ENCODE measurements around the gene TMEM273. TPM values are rescaled to one million over a fixed set of nuclear protein-coding genes. Genes with fewer than 3 reads are reported as not detected.

Gene TMEM273
- polyA plus RNA-seq, 12 donors: 4.7 to 10.2 (median 6.6) TPM; not detected in 1

DNA sequence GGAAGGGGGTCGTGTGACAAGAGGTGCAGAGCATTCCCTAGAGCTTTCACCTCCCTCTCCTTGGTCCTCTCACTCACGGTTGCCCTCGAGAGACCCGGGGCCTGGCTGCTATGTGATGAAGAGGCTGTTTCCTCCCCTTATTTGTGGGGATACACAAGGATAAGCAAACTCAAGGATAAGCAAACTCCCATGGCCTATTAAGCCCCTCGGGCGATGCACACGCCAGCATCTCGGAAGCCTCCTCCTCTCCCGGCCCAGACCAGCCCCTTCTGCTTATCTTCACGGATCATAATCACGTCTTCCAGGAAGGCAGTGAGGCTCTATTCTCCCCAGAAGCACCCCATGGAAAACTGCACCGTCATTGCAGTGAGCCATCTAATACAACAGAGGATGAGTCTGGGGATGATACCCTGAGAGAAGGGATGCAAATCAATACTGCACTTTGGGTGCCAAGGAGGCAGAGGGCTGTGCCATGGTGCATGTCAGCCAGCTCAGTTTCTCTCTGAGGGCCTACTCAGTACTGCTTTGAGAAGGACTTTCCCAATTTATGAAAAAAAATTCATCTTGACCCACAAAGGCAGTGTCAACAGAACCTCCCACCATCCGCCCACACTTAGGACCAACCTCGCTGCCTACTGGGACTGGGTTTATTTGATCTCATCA lies 22.2 kb downstream of the TMEM273 start:
- no peak for DNase-seq

DNA sequence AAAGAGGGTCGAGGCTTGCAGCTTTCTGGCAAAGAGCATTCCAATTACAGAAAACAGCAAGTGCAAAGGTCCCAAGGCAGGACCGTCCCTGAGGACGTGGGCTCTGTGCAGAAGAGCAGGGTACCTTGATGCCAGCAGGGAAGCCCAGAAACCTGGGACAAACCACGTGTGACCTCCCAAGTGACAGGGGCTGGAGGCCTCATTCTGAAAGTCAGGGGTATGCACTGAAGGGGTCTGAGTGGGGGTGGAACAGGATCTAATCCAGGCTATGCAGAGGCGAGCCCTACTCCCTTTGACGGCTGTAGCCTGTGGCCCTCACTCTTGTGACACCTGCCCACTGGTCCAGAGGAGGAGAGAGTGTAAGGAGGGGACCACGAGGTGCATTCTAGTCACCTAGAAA lies 22.9 kb downstream of the TMEM273 start:
- DNase-seq: no peak

DNA sequence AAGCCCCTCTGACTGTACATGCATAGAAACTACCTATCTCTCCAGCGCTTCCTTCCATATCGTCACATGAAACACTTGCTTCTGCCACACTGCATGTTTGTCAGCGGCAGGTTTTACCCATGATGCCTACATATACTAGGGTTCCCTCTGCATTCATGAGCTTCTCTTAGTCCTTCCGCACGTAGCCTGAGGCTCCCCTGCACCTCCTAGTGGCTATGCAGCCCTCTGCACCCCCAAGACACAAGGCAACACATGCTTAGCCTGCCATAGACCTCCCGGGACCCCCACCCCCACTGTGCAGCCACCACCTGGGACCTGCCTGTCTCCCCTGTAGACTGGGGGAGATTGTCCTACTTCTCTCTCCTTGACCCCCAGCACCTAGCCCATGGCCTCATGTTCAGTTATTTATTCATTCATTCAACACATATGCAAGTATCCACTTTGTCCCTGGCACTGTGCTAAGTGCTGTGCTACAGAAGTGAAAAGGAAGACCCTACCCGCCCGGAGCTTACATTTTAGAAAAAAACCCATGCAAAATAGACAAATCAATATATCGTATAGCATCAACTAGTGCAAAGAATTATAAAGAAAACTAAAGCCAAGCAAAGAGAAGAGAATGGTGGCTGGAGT lies 23.5 kb downstream of the TMEM273 start:
- DNase-seq: no peak

DNA sequence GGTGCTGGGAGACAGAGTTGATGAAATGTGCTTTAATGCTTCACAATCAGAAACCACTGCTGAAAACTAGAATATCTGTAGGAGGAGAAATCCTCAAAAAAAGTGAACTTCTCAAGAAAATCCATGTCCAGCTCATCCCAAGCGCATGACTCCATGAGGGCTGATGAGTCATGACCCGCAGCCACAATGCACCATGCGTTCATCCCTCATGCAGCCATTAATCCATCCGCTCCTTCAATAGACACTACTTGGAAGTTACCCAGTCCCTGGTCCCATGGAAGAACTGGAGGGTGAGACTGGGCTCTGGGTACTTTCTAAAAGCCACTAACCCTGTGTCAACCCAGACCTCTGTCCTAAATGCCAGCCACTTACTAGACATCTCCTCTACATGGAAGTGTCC lies 24.4 kb downstream of the TMEM273 start:
- DNase-seq: no peak

DNA sequence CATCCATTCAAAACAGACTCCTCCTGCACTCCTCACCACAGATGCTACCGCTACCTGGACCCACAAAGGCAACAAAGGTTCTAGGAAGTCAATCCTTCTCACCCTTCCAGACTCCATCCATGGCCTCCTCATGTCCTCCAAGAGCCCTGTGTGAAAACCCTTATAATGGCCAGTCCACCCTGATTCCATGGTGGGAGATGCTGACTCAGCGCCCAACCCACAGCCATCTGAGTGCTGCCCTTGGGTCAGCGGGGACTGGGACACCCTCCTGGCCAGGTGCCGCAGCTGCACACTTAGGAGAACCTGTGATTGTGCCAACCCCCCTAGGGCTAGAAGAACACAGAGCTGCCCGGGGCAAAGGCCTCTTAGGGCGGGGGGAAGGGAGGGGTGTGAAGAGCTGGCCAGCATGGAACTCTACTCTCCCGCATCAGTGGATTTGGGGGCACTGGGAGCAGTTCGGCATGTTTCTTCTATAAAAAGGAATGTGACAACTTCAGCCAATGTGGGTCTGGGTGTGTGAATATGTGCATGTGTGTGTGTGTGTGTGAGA lies 25.4 kb downstream of the TMEM273 start:
- no peak for DNase-seq

DNA sequence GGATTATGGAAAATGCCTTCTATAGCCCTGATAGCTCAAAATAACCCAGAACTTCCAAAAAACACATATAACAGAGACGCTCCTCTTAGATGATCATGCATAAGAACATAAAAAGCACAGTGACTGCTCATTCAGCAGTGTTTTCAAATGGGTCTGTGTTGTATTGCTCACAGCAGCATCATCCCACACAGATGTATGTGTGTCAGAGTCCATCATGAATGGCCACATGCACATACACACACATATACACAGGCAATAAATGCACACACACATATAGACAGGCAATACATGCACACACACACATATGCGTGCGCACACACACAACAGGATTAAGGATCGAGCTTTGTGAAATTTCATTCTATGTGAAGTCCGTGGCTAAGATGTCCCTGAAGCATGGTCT lies 26.1 kb downstream of the TMEM273 start:
- DNase-seq: no peak

DNA sequence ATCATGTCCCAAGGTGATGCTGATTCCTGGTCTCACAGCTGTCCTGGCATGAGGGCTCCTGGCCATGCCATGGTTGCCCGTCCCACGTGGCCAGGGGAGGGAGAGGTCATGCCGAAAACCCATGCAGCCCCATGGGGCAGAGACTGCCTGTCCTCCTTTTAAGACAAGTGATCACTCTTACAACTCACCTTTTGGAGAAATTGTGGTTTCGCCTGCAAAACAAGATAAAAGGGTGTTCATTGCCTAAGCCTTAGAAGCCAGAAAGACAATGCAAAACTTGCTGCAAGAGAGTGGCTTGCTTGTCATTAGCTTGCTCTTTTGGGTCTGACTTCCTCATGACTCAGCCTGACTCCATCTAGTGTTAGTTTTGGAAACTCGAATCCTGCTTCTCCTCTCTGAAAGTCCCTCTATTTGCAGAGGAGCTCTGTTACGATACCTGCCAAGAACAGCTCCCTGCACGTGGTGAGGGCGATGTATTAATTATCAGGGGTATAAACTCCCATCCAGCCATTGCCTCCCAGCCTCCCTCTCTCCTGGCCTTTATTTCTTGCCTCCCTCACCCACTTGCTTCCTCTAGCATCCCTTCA lies 26.7 kb downstream of the TMEM273 start:
- peak; percentile 51 for DNase-seq

DNA sequence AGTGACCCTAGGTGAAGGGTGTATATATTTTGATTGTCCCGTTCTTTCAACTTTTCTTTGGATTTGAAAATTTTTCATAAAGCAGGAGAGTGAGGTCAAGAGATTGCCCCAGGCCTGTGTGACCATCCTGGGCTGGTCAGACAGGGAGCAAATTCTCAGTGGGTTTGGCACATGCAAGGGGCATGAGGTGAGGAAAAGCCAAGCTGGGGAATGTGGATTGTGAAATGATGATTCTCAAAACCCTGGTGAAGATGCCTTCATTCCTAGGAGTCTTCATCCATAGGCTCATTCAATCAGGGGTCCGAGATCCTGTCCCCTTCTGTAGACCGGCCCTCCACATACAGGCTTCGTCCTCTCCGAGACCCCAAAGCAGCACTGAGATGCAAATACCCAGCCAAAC lies 27.4 kb downstream of the TMEM273 start:
- DNase-seq: no peak

DNA sequence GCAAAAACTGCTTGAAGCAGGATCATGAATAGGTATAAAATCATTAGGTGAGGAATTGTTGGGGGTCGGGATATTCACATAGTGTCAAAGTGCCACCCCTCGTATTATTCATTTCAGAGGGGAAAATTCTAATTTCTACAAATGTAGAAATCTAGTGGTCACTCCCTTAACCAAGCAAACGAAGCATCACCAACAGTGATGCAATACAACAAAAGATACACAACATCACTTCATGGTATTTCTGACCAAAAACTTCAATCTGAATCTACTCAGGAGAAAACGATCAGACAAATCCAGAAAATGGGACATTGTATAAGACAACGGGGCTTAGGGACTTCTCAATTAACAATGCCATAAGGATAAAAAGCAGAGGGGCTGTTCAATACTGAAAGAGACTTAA lies 28.1 kb downstream of the TMEM273 start:
- DNase-seq: no peak

DNA sequence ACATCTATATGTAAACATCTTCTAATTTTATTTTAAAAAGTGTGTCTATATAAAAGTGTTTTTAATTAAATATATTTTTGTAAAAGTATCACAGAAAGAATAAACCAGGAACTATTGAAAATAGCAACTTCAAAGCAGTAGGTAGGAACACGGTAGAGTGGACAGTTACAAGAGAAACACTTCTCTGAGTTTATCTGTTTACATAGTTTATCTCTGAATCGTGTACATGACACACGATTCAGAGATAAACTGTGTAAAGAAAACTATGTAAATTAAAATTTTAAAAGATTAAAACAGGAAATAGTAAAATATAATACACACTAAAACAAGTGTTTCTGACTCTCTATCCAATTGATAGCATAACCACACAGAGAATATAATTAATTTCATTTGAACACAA lies 29.3 kb downstream of the TMEM273 start:
- DNase-seq: no peak

DNA sequence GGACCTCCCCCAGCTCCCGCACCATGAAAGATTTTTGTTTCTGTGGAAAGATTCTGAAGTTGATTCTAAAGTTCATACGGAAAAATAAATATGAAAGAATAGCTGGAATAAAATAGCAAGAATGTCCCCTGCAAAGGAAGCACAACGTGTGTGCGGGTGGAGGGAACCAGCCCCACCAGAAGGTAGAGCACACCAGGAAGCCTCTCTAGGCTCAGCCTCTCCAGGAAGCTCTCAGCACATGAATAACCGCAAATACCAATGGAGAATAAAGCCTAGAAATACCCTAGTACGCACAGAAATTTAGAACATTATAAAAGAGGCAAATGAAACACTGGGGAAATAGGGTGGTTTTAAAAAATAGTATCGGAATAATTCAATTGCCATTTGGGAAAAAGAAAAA lies 29.8 kb downstream of the TMEM273 start:
- no peak for DNase-seq

DNA sequence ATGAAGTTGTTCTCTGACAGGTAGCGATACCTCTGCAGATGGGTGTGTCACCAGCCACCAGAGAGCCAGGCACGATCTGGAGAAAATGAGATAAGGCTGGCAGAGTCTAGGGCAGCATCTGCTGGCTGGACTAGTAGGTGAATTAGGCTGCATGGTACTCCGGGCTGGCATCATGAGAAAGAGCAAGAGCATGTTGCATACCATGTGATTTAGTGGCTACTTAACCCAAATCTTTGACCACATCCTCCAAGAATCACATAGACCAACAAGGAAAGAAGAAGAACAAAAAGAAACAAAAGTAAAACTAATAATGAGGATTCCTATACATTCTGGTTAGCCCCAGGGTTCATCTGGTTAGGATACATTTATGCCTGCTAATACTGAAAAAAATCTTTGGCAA lies 31.0 kb downstream of the TMEM273 start:
- no peak for DNase-seq

DNA sequence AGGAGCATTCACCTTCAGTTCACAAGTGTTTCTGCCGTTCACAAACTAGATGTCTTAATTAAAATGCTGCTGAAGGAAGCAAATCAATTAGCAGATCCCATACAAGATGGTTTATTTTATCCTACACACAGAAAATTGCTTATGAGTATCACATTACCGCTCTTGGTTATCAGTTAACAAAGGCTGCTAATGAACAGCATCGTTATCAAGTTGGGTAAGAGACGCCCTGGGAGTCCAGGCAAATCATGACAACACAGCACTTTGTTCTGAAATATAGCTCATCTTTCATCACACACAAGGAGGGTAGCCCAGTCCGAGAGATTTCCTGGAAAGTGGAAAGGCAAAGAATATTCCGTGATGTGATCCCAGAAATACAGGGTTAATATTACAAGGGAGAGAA lies 33.5 kb downstream of the TMEM273 start:
- no peak for DNase-seq

DNA sequence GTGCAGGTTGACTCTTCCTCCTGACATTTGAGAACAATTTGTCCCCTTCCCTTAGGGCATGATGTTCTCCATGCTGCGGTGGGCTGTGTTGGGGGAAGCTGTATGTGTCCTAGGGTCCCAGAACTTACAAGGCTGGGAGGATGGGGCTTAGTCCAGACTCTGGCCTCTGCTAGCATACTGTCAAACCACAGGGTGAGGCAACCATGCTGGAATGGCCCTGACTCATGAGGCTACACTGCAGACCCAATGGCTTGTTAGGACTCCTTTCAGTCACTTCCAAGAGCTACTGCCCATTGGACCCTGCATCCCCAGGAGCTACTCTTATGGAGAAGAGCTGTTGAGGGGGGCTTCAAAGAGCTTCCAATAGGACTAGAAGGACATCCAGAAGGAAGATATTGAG lies 34.2 kb downstream of the TMEM273 start:
- no peak for DNase-seq

DNA sequence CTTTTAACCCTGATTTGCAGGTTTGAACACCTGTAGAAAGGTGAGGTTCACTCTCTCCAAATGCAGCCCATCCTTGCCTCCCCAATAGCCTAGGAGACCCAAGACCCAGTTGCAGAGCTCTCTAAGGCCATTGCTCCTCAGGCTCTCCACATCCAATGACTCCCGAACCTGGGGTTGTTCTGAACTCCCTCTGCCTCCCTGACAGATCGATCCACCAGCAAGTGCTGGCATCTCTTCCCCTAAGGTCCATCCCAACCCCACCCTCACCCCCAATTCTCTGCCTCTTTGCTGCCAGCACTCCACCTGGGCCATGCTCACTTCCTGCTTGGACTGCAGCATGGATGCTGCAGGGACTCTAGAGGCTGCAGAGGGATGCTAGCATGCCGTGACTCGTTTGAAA lies 35.1 kb downstream of the TMEM273 start:
- no peak for DNase-seq

DNA sequence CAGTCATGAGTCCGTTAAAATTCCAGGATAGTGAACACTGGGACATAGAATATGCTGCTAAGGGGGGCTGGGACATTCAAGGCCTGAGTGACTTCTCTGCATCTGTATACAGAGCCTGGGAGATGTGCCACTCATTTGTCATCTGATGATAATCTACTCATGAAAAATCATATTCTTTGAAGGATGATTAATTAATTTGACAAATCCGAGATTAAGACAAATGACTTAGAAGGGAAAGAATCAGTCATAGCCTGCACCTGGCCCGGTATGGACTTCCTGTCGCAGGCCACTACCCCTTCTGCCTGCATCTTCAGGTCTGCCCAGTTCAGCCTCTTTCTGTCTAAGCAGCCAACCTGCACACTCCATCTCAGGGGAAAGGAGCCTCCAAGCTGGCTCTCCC lies 35.5 kb downstream of the TMEM273 start:
- no peak for DNase-seq

DNA sequence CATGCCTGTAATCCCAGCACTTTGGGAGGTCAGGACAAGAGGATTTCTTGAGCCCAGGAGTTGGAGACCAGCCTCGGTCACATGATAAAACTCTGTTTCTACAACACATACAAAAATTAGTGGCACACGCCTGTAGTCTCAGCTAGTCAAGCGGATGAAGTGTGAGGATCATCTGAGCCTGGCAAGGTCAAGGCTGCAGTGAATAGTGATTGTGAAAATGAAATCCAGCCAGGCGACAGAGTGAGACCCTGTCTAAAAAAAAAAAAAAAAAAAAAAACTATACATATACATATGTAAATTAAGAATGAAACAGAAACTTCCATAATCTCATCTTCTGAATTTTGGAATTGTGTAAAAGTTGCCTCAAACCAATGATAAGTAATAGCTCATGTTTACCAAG lies 36.2 kb downstream of the TMEM273 start:
- no peak for DNase-seq

DNA sequence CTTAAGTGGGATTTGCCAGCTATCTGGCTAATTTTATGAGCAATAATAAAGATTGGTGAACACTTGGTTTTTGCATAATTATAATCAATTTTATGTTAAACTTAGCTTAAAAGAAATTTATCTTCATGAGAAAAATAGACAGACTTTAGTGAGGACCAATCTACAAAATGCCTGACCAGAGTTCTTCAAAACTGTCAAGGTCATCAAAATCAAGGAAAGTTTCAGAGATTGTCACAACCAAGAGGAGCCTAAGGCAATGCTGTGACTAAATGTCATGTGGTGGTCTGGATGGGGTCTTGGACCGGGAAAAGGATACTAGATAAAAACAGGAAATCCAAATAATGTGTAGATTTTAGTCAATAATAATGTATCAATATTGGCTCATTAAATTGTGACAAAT lies 36.7 kb downstream of the TMEM273 start:
- DNase-seq: no peak

DNA sequence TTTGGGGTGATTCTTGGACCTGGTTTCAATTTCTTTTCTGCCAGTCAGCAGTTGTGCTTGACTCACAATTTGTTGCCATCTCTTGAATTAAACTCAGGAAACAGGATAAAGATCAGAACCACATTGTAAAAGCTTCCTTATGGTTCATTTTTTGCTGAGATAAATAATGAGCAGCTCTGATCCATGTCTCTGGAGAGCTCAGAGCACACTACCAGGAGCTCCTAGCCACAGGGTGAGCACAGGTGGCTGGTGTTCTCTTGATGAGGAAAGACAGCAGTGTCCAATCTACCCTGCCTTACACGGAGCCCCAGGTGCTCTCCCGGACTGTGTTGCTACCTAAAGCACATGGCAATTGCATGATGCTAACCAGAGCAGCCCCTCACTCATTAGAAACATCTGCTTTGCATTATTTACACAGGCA lies 37.2 kb downstream of the TMEM273 start:
- DNase-seq: no peak

DNA sequence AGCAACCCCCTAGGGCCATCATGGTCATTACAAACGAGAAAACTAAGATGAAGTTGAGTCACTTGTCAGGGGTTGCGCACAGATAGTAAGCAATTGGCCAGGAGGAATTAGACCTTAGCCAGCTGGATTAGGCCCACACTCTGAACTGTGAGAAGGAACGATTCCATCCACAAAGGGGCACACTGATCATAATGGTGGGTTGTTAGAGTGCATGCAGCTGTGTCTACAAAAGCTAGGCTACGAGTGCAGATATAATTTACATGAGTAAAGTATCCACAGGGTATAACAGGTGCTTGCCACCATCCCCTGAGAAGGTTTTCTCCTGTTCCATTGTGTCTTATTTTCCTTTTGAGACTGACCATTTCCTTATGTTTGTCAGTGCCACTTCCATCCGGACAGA lies 37.8 kb downstream of the TMEM273 start:
- DNase-seq: no peak

DNA sequence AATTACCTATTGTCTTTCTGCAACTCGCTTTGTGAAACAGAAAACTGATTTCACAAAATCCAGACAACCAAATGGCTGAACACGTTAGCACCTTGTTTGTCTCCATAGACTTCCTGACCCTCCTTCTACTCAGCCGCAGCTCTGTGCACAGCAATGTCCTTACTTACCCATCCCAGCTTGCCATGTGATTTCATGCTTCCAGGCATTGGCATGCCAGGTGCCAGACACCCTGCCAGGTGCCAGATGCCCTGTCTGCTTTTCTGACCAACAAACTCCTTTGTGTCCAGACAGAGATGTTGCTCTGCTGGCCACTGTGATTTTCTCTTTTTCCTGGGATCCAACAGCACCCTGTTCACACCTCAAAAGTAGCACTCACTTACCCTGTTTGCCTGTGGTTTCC lies 38.3 kb downstream of the TMEM273 start:
- no peak for DNase-seq

DNA sequence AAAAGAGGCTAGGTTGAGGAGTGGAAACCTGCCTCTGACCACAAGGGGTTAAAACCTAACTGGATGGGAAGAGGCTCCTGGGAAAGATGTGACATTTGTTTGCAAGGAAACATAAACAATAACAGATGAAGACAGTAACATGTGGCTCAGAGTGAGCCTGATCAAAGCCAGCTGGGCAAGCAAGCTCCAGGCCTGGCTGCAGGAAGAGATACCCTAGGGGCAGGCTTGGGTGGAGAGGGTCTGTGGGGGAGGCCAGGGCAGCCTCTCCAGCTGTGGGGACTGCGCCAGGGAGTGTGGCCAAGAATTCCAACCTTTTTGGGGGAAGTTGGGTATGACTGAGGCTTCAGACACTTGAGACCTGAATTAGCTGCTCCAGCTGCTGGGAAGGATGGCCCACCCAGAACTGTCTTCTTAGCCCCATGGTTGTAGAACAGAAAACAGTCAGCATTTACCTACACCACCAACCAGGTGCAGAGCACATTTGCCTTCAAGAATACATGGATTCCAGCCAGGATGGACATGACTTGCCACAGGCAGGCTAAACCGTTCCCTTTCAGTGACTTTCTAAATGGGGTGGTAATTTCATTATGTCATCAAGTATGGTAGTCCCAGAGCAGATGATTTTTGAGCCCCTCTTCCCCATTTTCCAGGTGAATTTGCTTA lies 44.0 kb downstream of the TMEM273 start:
- peak; percentile 60 for DNase-seq

DNA sequence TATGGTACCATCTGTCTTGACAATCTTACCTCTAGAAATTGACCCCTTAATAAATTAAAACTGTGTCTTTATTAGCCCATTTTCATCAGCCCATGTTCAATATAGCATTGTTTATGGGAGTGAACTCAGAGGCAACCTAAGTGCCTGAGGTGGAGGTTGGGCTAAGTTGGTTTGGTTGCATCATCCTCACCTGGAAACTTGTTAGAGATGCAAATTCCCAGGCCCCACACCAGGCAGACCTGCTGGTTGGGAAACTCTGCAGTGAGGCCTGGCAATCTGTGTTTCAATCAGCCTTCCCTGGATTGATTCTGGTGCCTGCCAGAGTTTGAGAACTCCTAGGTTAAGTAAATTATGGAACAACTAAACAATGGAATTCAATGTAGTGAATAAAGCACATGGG lies 44.9 kb downstream of the TMEM273 start:
- DNase-seq: no peak
